Measurements from ENCODE around the gene PTPRN2. TPM values are rescaled to one million over a fixed set of nuclear protein-coding genes. Genes with fewer than 3 reads are reported as not detected.
"Not testable (repeated sequence)": the region's sequence is repeated elsewhere in the genome, so short reads cannot be mapped to it uniquely, and the experiment has no call there.

The PTPRN2 gene
- total RNA-seq, 2 donors from 2014 or later, result 26.1 to 55.5 TPM

DNA sequence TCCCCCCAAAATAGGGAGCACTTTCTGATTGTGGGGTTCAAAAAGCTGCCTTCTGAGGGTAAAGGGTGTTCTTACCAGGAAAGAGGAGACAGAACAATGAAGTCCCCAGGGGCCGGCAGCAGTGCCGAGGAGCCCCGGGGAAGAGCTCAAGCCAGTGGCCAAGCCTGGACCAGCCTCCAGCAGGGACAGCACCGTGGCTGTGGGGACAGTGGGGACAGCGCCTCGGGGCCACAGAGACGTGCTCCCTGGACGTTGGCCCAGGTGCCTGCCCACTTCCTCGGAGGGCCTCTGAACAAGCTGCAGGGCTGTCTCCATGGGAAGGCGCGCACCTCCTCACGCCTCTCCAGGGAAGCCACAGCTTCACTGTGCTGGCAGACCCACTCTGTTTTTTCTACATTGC lies 312.6 kb downstream of the PTPRN2 start:
- intact Hi-C loops (cut with DNase I), result no loop called here
- no peak overlapping the region for H3K4me3 ChIP-seq
- H3K36me3 ChIP-seq, result no peaks in the 10 kb centered on the region
- H3K4me1 ChIP-seq (replicated peaks), result no peaks in the 10 kb centered on the region
- no peaks in the 10 kb centered on the region for H3K9me3 ChIP-seq
- H3K27ac ChIP-seq, result no peak overlapping the region
- TF ChIP-seq, protein P1, sequence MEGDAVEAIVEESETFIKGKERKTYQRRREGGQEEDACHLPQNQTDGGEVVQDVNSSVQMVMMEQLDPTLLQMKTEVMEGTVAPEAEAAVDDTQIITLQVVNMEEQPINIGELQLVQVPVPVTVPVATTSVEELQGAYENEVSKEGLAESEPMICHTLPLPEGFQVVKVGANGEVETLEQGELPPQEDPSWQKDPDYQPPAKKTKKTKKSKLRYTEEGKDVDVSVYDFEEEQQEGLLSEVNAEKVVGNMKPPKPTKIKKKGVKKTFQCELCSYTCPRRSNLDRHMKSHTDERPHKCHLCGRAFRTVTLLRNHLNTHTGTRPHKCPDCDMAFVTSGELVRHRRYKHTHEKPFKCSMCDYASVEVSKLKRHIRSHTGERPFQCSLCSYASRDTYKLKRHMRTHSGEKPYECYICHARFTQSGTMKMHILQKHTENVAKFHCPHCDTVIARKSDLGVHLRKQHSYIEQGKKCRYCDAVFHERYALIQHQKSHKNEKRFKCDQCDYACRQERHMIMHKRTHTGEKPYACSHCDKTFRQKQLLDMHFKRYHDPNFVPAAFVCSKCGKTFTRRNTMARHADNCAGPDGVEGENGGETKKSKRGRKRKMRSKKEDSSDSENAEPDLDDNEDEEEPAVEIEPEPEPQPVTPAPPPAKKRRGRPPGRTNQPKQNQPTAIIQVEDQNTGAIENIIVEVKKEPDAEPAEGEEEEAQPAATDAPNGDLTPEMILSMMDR (IDR thresholded peaks at IDR 0.05), result no peak
- TF ChIP-seq POLR2AphosphoS5 (IDR thresholded peaks at IDR 0.05) (no peak), POLR2A (IDR thresholded peaks at IDR 0.05) (no peak)
- WGBS, result 47% methylated on average over 12 of the region's 12 CpGs
- no peak for DNase-seq (ENCODE audit: low spot score)
- H3K27me3 ChIP-seq (replicated peaks; ENCODE audit: insufficient read depth), result no peaks in the 10 kb centered on the region

DNA sequence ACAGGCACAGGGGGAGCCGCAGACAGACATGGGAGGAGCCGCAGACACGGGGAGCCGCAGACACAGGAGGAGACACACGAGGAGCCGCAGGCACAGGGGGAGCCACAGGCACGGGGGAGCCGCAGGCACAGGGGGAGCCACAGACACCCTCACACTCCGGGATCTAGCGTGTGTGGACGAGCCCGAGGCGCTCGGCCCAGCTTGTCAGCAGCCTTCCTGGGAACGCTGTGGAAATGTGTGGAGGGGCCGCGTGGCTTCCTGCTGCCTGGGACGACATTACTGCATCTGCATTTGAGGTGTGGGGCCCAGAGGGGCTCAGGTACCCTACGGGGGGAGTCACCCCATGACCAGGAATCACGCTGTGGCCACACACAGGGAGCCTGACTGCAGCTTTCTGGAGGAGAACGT lies 313.2 kb downstream of the PTPRN2 start:
- no peaks in the 10 kb centered on the region for H3K27me3 ChIP-seq (replicated peaks; ENCODE audit: insufficient read depth)
- H3K36me3 ChIP-seq, result no peaks in the 10 kb centered on the region
- H3K9me3 ChIP-seq, result no peaks in the 10 kb centered on the region
- H3K27ac ChIP-seq, result no peak overlapping the region
- no peak for TF ChIP-seq POLR2AphosphoS5 (IDR thresholded peaks at IDR 0.05)
- TF ChIP-seq POLR2A (IDR thresholded peaks at IDR 0.05), result no peak
- TF ChIP-seq, protein P1 (IDR thresholded peaks at IDR 0.05), result no peak
- DNase-seq (ENCODE audit: low spot score), result no peak
- no peak overlapping the region for H3K4me3 ChIP-seq
- WGBS, result 55% methylated on average over 21 of the region's 21 CpGs
- intact Hi-C loops (cut with DNase I), result no loop called here
- no peaks in the 10 kb centered on the region for H3K4me1 ChIP-seq (replicated peaks)

DNA sequence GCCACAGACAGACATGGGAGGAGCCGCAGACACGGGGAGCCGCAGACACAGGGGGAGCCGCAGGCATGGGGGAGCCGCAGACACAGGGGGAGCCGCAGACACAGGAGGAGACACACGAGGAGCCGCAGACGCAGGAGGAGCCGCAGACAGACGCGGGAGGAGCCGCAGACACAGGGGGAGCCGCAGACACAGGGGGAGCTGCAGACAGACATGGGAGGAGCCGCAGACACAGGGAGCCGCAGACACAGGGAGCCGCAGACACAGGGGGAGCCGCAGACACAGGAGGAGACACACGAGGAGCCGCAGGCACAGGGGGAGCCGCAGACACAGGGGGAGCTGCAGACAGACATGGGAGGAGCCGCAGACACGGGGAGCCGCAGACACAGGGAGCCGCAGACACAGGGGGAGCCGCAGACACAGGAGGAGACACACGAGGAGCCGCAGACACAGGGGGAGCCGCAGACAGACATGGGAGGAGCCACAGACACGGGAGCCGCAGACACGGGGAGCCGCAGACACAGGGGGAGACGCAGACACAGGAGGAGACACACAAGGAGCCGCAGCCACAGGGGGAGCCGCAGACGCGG lies 313.8 kb downstream of the PTPRN2 start:
- H3K36me3 ChIP-seq; H3K9me3 ChIP-seq; H3K27ac ChIP-seq; DNase-seq (ENCODE audit: low spot score); H3K4me1 ChIP-seq (replicated peaks); H3K27me3 ChIP-seq (replicated peaks; ENCODE audit: insufficient read depth); intact Hi-C loops (cut with DNase I); H3K4me3 ChIP-seq: not testable (repeated sequence)
- 86% methylated on average over 38 of the region's 38 CpGs for WGBS

DNA sequence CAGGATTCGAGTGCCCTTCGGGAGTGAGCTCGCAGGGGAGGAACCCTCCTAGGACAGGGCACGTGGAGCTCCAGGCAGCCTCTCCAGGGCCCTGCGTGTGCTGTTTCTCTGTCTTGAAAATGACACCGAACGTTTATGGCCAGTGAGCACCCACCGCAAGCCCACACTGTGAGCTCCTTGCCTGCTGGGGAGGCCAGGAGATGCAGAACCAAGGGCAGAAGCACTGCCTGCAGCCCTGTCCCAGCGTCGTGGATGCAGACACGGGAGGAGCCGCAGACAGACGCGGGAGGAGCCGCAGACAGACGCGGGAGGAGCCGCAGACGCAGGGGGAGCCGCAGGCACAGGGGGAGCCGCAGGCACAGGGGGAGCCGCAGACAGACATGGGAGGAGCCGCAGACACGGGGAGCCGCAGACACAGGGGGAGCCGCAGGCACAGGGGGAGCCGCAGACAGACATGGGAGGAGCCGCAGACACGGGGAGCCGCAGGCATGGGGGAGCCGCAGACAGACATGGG lies 314.4 kb downstream of the PTPRN2 start:
- no peak for DNase-seq (ENCODE audit: low spot score)
- H3K36me3 ChIP-seq, result no peaks in the 10 kb centered on the region
- no peaks in the 10 kb centered on the region for H3K4me1 ChIP-seq (replicated peaks)
- no peaks in the 10 kb centered on the region for H3K27me3 ChIP-seq (replicated peaks; ENCODE audit: insufficient read depth)
- H3K9me3 ChIP-seq, result no peaks in the 10 kb centered on the region
- H3K27ac ChIP-seq, result no peak overlapping the region
- intact Hi-C loops (cut with DNase I), result no loop called here
- H3K4me3 ChIP-seq, result no peak overlapping the region
- 82% methylated on average over 31 of the region's 31 CpGs for WGBS
- TF ChIP-seq POLR2AphosphoS5 (IDR thresholded peaks at IDR 0.05) (no peak), POLR2A (IDR thresholded peaks at IDR 0.05) (no peak)
- TF ChIP-seq, protein P1 (IDR thresholded peaks at IDR 0.05), result no peak

DNA sequence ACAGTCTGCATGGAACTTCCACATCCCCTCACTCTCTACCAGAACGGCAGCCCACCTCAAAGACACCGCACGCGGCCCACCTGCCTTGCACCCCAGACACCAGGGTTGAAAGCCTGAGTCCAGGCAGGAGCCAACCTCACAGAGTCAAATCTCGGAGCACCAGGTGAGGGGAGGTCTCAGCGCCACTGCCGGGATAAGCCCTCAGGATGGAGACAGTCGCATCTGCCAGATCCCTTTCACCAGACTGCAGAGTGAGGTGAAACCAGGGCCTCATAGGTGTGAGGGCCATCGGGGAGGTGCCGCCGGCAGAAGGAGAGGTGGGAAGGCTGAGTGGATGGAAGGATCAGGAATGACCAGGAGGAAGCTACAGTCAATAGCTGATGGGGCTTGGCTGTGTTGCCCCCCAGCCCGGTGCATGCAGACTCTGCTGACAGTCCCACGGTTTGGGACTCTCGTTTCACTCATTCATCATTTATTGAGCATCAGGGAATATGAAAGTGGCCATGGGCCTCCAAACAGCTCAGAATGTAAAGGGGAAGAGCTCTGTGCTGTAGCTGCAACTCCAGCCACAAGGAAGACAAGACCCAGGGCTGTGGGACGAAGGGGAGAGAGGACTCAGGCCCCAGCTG lies 315.0 kb downstream of the PTPRN2 start:
- Histone ChIP-seq H3K4me1 (replicated peaks) (no peaks in the 10 kb centered on the region), H3K27me3 (replicated peaks; ENCODE audit: insufficient read depth) (no peaks in the 10 kb centered on the region), H3K36me3 (no peaks in the 10 kb centered on the region), H3K4me3 (no peak overlapping the region), H3K9me3 (no peaks in the 10 kb centered on the region), H3K27ac (no peak overlapping the region)
- DNase-seq (ENCODE audit: low spot score), result no peak
- WGBS, result 89% methylated on average over 15 of the region's 15 CpGs
- intact Hi-C loops (cut with DNase I), result no loop called here
- no peak for TF ChIP-seq POLR2AphosphoS5 (IDR thresholded peaks at IDR 0.05)

DNA sequence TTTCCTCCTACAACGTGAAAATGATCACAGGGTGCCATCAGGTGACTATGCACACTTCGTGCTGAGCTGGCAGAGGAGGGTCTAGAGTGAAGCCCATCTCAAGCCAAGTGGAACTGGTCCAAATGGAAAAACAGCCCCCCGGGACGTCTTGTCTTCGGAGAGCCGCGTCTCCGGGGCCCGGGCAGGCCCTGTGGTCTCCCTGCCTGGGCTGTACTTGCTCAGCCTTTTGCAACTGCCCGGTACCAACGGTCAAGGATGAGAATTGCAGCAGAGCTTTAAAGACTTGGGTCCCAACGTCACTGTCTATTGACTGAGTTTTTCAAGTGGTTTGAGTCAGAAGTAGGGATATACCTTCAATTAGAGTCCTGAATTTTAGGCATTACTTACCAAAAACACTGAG lies 315.5 kb downstream of the PTPRN2 start:
- 94% methylated on average over 12 of the region's 12 CpGs for WGBS

More for the DNA sequence above, 315.5 kb downstream of the PTPRN2 start:
- intact Hi-C loops (cut with DNase I), result no loop called here
- no peak for DNase-seq (ENCODE audit: low spot score)
- H3K36me3 ChIP-seq, result no peaks in the 10 kb centered on the region
- TF ChIP-seq POLR2A (IDR thresholded peaks at IDR 0.05), result no peak
- no peak for TF ChIP-seq POLR2AphosphoS5 (IDR thresholded peaks at IDR 0.05)
- TF ChIP-seq, protein P1 (IDR thresholded peaks at IDR 0.05), result no peak
- no peaks in the 10 kb centered on the region for H3K27me3 ChIP-seq (replicated peaks; ENCODE audit: insufficient read depth)
- no peak overlapping the region for H3K27ac ChIP-seq
- no peaks in the 10 kb centered on the region for H3K4me1 ChIP-seq (replicated peaks)
- no peaks in the 10 kb centered on the region for H3K9me3 ChIP-seq
- H3K4me3 ChIP-seq, result no peak overlapping the region
